ENCODE data around the gene NTN1.

GRCh38 chr17:9242497-9242881 lies 221.2 kb downstream of the NTN1 start:
- no peak for TF ChIP-seq CTCF (IDR thresholded peaks at IDR 0.05)
- TF ChIP-seq POLR2A (IDR thresholded peaks at IDR 0.05), result no peak

Measured in heart left ventricle (tissue), 13 donors.